ENCODE measurements around the gene CCNQ.

DNA sequence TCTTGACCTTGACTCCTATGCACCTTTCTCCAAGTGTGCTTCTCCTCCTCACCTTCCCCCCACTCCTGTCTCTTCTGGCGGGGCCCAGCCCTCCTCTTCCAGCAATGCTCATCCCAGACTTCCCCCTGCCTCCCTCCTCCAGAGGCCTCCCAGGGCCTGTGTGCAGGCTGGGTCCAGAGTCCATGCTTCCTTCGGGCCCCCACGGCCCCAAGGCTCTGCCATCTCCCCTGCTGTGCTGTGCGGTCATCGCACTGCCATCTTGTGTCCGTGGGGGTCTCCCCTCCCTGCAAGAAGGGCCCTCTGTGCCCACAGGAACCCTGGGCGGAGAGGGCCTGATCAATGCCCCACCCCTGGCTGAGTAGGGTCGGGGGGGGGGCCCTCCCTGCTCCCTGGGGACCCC lies 54.2 kb downstream of the CCNQ start:
- TF ChIP-seq, protein P1, sequence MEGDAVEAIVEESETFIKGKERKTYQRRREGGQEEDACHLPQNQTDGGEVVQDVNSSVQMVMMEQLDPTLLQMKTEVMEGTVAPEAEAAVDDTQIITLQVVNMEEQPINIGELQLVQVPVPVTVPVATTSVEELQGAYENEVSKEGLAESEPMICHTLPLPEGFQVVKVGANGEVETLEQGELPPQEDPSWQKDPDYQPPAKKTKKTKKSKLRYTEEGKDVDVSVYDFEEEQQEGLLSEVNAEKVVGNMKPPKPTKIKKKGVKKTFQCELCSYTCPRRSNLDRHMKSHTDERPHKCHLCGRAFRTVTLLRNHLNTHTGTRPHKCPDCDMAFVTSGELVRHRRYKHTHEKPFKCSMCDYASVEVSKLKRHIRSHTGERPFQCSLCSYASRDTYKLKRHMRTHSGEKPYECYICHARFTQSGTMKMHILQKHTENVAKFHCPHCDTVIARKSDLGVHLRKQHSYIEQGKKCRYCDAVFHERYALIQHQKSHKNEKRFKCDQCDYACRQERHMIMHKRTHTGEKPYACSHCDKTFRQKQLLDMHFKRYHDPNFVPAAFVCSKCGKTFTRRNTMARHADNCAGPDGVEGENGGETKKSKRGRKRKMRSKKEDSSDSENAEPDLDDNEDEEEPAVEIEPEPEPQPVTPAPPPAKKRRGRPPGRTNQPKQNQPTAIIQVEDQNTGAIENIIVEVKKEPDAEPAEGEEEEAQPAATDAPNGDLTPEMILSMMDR (conservative IDR thresholded peaks at IDR 0.05): no peak
- TF ChIP-seq ZFX (IDR thresholded peaks at IDR 0.05): no peak
